ENCODE measurements around the gene SHC4.
"Not testable (repeated sequence)": the region's sequence is repeated elsewhere in the genome, so short reads cannot be mapped to it uniquely, and the experiment has no call there.

SHC4 gene

GRCh38 chr15:48876057-48876456 is 87.7 kb downstream of the SHC4 start:
- DNase-seq = no peak

GRCh38 chr15:48875241-48875960 is 88.3 kb downstream of the SHC4 start:
- no peak for DNase-seq

- no peak for DNase-seq
Measured at GRCh38 chr15:48872632-48873031, 91.1 kb downstream of the SHC4 start.

GRCh38 chr15:48871542-48871941 is 92.2 kb downstream of the SHC4 start:
- DNase-seq = no peak

GRCh38 chr15:48869966-48870365 is 93.8 kb downstream of the SHC4 start:
- no peak for DNase-seq

GRCh38 chr15:48868536-48868935 is 95.2 kb downstream of the SHC4 start:
- no peak for DNase-seq

- DNase-seq = no peak
Measured at GRCh38 chr15:48868023-48868422, 95.7 kb downstream of the SHC4 start.

GRCh38 chr15:48866141-48866563 is 97.6 kb downstream of the SHC4 start:
- no peak for DNase-seq

- no peak for DNase-seq
Measured at GRCh38 chr15:48865370-48866079, 98.2 kb downstream of the SHC4 start.

GRCh38 chr15:48862705-48863104 is 101.0 kb downstream of the SHC4 start:
- DNase-seq = no peak

GRCh38 chr15:48861813-48862431 is 101.8 kb downstream of the SHC4 start:
- DNase-seq = no peak

GRCh38 chr15:48859426-48859825 is 104.3 kb downstream of the SHC4 start:
- DNase-seq = no peak

GRCh38 chr15:48858401-48858800 is 105.3 kb downstream of the SHC4 start:
- DNase-seq = no peak

- DNase-seq = no peak
Measured at GRCh38 chr15:48856942-48857341, 106.8 kb downstream of the SHC4 start.

- no peak for DNase-seq
Measured at GRCh38 chr15:48855501-48856440, 107.9 kb downstream of the SHC4 start.

GRCh38 chr15:48854434-48854833 is 109.3 kb downstream of the SHC4 start:
- not testable (repeated sequence) for DNase-seq

GRCh38 chr15:48851956-48852355 is 111.8 kb downstream of the SHC4 start:
- no peak for DNase-seq

- no peak for DNase-seq
Measured at GRCh38 chr15:48850648-48851047, 113.1 kb downstream of the SHC4 start.

- DNase-seq = no peak
Measured at GRCh38 chr15:48845123-48845522, 118.6 kb downstream of the SHC4 start.

GRCh38 chr15:48842501-48842900 is 121.2 kb downstream of the SHC4 start:
- no peak for DNase-seq

GRCh38 chr15:48834756-48835155 is 129.0 kb downstream of the SHC4 start:
- DNase-seq = no peak

GRCh38 chr15:48833526-48834239 is 130.0 kb downstream of the SHC4 start:
- DNase-seq = no peak
